ENCODE results near the gene MIR17HG. TPM values are rescaled to one million over a fixed set of nuclear protein-coding genes. Genes with fewer than 3 reads are reported as not detected.

The MIR17HG gene
- polyA plus RNA-seq, 1 donor = 2.7 TPM

DNA sequence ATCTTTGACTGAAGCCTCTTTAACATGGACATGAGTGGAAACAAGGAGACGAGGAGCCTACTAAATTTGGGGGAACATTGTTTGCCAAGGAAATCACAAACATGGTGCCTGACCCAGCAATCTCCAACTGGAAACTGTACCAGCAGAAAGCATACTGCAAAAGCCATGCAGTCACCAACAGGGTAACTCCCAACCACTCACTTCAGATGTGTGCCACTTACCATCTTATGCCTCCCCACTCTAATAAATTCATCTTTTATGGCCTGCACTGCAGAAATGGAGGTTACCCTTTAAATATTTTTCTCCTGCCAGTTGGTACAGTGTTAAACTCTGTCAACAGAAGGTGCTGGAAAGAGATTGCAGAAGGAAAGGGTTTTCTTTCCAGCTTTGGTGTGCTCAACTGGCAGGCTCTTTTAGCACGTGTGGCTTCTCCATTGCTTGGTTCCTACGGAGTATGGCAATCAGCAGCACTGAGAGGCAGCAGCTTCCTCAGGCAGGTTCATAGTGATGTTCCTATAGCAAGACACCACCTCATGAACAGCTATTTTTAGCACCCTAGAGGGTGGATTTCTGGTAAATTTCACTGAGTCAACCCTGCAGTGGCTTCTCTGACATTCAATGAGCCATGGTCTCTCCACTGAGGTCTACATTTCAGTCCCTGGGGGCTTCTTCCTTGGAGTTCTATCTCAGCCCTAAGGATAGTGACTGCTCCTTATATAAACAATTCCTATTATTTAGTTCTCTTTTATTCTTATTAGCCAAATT, 21.4 kb downstream of the MIR17HG start:
- DNase-seq = no peak

DNA sequence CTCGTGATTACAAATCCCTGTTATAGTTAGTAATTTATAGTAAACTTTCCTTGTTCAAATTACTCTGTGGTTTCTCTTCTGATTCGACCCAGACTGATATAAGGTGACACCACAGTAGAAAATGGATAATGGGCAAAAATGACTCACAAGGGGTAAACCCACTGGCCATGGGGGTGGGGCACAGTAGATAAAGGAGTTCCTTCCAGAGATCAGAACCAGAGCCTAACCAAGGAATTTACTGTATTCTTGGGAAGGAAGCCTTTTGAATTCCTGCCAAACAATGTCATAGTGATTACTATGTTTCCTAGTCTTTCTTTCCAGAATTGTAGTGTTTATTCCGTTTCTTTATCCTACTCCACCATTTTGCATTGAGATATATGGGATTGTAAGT, 21.9 kb downstream of the MIR17HG start:
- DNase-seq = no peak

DNA sequence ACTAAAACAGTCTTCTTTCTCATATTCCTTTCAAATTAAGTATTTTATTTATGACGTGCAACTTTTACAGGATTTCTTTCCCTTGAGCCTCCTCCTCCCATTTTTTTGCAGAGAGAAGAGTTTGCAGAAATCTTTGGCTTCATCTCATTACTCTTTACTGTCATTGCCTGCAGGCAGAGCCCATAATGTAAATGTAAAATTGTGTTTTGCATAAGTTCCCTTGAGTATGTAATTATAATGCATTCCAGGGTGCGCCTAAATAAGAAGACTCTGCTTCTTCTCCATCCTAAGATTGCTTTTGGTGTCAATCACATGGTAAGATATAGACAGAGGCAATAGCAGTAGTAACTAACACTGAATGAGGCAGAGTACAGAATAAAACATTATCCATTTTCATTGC, 23.0 kb downstream of the MIR17HG start:
- no peak for DNase-seq

DNA sequence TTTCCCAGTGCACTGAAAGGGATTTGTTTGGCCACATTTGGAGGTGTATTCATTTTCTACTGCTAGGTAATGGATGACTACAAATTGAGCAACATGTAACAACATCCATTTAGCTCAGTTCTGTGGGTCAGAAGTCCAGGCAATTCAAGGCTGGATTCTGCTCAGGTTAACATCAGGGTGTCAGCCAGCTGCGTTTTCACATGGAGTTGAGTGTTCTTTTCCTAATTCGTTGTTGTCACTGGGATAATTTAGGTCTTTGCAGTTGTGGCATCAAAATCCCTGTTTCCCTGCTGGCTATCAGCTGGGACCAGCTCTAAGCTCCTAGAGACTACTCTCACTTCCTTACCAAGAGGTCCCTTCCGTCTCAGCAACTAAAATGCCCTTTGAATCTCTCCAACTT, 25.4 kb downstream of the MIR17HG start:
- DNase-seq = no peak

DNA sequence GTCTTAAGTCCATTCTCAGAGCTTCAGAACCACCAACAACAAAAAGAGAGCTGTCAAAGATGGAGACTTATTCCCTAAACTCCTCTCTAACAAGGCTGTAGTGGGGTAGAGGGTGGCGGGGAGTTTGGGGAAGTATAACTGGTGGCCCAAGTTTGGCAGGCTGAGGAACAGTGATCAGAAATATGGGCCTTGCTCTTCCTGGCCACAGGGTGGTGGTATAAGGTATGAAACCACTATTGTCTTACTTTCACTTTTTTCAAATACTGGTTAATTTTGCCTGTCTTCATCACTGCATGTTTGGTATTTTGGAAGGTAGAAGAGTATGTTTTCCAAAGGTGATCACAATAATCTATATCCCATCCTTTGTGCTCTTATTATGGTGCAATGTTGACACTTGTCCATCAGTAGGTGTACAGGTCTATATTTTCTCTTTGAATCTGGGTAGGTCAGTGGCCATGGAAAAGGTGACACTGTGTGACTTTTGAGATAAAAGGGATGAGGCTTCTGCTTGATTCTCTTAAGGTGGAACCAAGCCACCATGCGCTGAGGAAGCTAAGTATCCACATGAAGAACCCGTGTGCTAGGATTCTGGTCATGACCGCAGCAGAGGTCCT, 27.7 kb downstream of the MIR17HG start:
- no peak for DNase-seq

DNA sequence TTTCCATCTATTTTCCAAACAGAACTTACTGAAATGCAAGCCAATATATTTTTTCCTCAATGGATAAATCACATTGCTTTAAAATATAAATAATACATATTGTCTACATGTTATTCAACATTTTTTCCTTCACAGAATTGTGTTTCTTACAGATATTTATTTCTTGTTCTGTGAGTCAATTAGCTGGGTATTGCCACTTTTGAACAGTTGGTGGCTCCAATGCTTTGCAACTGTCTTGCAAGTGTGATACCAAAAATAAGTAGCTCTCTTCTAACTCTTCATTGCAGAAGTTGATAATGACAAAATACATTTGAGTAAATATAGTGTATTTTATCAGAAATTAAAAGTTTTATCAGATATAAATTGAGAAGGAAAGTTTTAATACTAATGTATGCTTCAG, 33.9 kb downstream of the MIR17HG start:
- DNase-seq = no peak

DNA sequence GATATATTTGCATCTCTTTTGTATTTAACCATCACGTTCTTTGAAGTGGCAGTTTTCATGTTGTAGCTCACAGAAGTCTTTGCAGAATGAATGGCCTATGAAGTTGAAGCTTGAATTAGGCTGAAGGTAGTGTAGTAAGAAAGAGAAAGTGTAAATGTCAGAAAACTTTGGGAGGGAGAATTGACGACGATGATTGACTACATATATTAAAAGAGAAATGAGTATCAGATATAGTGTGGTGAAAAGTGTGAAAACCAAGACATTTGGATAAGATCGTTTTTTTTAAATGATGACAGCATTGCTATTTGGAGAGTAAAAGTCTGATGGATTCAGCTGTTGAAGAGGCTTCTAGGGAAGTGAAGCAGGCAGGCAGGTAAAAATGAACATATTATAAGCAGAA, 36.3 kb downstream of the MIR17HG start:
- no peak for DNase-seq

DNA sequence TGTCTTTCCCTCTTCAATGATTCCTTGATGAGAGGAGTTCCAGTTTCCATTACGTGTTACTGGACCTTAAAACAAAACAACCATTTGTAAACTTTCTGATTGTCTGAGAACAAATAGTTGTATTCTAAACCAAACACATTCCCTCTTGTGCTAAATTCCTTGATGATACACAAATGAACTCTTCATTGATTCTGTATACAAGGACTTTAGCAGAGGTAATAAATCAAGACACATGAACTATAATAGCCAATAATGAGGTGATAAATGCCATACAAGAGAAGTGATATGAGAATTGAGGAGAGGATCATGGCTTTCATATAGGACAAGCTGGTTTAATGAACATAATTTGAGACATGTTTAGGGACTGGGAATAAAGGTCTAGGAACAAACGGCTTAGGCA, 37.4 kb downstream of the MIR17HG start:
- DNase-seq = no peak

DNA sequence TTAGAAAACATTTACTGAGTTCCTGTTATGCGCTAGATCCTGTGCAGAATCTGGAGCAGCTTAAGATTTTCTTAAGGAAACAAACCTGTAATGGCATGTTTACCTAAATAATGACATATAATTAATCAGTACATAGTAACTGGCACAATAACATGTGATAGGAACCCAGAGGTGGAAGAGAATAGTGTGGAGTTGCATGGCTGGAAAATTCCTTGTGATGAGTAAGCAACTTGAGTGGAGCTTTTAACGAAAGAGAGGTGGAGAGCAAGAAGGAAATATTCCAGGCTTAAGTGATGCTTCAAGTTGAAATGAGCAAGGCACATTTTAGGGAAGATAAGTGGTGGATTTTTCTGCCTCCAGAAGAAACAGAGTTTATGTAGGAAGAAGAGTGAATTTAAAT, 41.7 kb downstream of the MIR17HG start:
- no peak for DNase-seq

DNA sequence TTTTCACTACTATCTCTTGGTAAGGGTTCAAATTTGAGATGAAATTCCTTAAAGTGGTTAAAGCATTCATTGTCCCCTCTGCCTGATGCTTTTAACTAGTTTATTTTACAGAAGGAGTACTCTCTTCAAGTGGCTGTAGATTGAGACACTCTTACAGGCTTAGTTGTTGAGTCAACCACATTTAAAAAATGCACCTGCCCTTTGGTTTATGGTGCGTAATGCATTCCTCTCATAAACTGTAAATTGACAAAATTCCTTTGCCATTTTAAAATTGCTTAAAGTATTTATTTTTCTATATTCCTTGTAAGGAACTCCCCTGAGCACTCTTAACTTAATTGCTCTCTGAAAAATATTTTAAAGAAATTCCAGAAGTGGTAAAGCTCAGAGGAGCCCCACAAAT, 50.1 kb downstream of the MIR17HG start:
- DNase-seq = no peak

DNA sequence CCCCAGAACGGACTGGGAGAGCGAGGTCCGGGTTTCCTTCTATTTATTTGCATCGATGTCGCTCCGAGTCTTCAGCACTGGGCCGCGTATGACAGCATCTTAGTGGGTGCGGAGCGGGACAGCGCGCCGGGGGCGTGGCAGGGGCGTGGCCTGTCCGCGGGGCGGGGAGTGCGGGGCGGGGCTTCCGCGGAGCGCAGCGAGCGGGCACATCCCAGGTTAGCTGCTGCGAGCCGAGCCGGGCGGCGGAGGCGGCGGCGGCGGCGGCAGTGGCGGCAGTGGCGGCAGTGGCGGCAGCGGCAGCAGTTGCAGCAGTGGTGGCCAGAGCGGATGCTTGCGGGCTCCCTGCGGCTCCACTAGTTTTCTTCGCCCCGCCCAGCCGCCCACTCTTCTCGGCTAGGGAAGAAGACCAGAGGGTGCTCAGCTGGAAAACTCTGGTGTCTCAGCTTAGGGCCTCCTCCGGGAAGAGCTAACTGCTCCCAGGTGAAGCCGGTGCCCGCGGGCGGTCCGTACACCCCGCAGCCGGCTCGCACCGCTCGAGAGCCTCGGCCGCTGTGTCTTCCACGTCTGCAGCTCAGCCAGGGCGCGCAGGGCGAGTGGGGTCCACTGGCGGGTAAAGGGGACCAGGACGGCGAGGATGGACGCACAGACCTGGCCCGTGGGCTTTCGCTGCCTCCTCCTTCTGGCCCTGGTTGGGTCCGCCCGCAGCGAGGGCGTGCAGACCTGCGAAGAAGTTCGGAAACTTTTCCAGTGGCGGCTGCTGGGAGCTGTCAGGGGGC, 51.1 kb downstream of the MIR17HG start, which contains the start of gene GPC5:
GPC5 (plus strand) TSS at position 209 of the 776 bp plus-strand sequence.
- peak; percentile 51 for DNase-seq

DNA sequence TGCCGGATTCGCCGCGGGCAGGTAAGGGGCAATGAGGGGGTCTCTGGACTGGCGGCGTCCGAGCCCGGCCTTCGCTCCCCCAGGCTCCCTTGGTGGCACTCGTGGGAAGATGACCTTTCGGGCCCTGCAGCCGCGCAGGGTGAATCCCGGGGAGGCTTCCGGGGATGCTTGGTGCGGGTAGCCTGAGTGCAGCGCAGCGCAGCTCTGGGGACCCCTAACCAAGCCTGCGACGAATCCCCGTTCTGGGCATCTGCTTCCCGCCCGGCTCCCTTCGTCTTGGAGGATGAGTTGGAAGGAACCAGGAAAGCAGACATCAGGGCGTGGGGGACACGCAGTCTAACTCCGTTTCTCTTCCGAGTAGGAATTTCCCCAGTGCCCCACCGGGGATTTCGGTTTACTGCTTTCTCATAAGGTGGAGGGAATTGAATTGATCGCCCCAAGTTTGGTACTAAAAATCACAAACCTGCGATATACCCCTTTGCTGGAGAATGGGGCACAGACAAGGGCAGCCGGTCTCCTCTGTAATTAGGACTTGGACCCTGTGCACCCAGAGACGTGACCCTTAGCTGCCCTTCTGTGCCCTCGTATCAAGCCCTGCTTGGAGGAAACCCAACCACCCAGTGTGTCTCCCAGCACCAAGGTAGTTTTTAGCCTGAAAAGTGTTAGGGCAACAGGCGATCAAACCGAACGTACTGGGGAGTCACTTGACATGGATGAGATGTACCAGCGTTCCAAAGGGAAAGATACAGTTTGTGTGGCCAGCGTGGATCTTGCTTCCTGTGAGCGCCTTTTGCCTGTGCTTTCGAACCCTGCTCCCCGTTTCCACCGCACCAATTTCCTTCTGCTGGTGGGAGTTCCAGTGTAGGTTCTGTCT, 51.9 kb downstream of the MIR17HG start:
- no peak for DNase-seq

DNA sequence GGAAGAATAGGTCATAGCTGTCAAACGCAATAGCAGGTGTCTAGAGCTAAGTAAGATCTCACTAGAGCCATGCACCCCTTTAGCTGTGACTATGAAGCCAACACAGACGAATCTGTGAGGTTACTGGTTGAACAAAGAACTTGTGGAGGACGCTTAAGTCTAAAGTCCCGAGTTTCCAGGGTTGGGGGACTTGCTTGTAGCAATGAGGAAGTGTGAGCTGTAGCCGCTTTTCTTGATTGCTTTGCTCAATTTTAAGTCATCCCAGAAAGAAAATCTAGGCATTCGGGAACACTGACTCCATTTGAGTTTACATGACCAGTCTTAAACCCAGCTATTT, 52.5 kb downstream of the MIR17HG start:
- DNase-seq = no peak

DNA sequence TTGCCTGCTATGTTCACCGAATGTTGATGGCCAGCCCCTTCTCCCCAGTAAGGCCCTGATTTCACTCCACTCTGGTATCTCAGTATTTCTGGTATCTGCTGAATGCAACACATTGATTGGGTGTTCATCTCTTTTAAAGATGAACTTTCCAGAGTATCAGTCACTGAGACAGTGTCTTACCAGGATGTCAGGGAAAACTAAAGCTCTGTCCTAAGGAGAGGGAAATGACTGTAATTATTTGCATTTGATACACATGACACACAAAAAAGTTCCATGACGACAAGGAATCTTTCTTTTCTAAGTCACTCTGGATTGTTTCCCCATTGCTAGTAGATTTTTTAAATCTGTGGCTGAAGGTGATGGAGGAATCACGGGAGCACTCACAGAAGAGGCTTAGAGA, 53.2 kb downstream of the MIR17HG start:
- no peak for DNase-seq

DNA sequence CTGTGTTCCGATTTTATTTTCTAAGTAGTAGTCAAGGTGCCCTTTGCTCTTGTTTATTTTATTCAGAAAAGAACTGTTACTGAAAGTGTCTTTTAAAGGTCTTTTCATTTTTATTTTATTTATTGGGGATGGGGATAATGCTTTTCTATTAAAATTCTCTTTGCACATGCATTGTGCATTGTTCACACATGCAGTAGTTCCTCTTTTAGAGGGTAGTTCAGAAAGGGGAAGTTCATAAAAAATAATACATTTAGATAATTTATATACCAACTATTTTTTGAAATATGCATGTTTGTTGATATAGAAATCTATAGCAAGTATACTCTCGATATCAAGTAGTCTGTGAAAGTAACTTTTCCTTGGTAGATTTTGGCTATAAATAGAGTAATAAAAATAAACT, 54.4 kb downstream of the MIR17HG start:
- DNase-seq = no peak

Other genes starting within 250 kb of the MIR17HG start
- gene GPC5, start 50.9 kb downstream of the MIR17HG start, polyA plus RNA-seq (ENCODE audit: insufficient read length) = 0.48 TPM